Neural progenitor cell (in vitro differentiated cells): ENCODE results near the gene MED17. TPM values are rescaled to one million over a fixed set of nuclear protein-coding genes. Genes with fewer than 3 reads are reported as not detected.

ENCODE experiments used
- DNase-seq: peaks from one replicate; pipeline ENCODE4 v3.0.0-alpha.2; 2016; ENCODE audit warnings: low spot score
- H2AFZ ChIP-seq: fragments of 200-600 bp; sonication (generic); replicated peaks from 2 replicates; pipeline ENCODE4 v1.6.1; 2016; ENCODE audit warnings: antibody characterized with exemption
- H3F3A ChIP-seq: fragments of 200-600 bp; sonication (generic); 2 replicates; pipeline ENCODE4 v1.6.1; 2016; ENCODE audit warnings: antibody characterized with exemption, low read depth
- H3K27ac ChIP-seq: fragments of 200-600 bp; sonication (generic); 2 replicates; pipeline ENCODE4 v1.5.1; 2016; ENCODE audit warnings: mild to moderate bottlenecking
- H3K27me3 ChIP-seq: fragments of 200-600 bp; sonication (generic); 2 replicates; pipeline ENCODE4 v1.6.1; 2016; ENCODE audit warnings: mild to moderate bottlenecking, moderate library complexity
- H3K36me3 ChIP-seq: fragments of 200-600 bp; sonication (generic); 2 replicates; pipeline ENCODE4 v1.5.1; 2016
- H3K4me1 ChIP-seq: fragments of 200-600 bp; sonication (generic); 2 replicates; pipeline ENCODE4 v1.6.1; 2016; ENCODE audit warnings: mixed run types
- H3K4me2 ChIP-seq: fragments of 200-600 bp; sonication (generic); 2 replicates; pipeline ENCODE4 v1.6.1; 2016
- H3K4me3 ChIP-seq: fragments of 200-600 bp; sonication (generic); 2 replicates; pipeline ENCODE4 v1.5.1; 2016
- H3K79me2 ChIP-seq: fragments of 200-600 bp; sonication (generic); 2 replicates; pipeline ENCODE4 v1.6.1; 2016; ENCODE audit warnings: low read depth
- H3K9ac ChIP-seq: fragments of 200-600 bp; sonication (generic); 2 replicates; pipeline ENCODE4 v1.6.1; 2016
- H3K9me3 ChIP-seq: fragments of 200-600 bp; sonication (generic); 2 replicates; pipeline ENCODE4 v1.5.1; 2016; ENCODE audit warnings: low read depth
- H4K20me1 ChIP-seq: fragments of 200-600 bp; sonication (generic); 2 replicates; pipeline ENCODE4 v1.6.1; 2016; ENCODE audit warnings: low read depth
- H3K27ac Mint-ChIP-seq: 3 replicates; pipeline ENCODE4 v1.8.0; 2021; ENCODE audit warnings: mixed read lengths
- H3K27me3 Mint-ChIP-seq: 2 replicates; pipeline ENCODE4 v1.8.0; 2022; ENCODE audit warnings: low read depth, mild to moderate bottlenecking, inconsistent platforms, moderate library complexity, mixed read lengths; ENCODE audit not compliant: insufficient read depth
- H3K36me3 Mint-ChIP-seq: 3 replicates; pipeline ENCODE4 v1.8.0; 2021; ENCODE audit warnings: mixed read lengths
- H3K4me1 Mint-ChIP-seq: 3 replicates; pipeline ENCODE4 v1.8.0; 2021; ENCODE audit warnings: mixed read lengths
- H3K4me3 Mint-ChIP-seq: 3 replicates; pipeline ENCODE4 v1.8.0; 2021; ENCODE audit warnings: mild to moderate bottlenecking, moderate library complexity, mixed read lengths
- H3K9me3 Mint-ChIP-seq: 3 replicates; pipeline ENCODE4 v1.8.0; 2020; ENCODE audit warnings: mixed read lengths
- CTCF ChIP-seq: fragments of 200-600 bp; sonication (generic); IDR thresholded peaks from 2 replicates; pipeline ENCODE4 v1.5.1; 2017; ENCODE audit warnings: antibody characterized with exemption, mild to moderate bottlenecking
- EZH2 ChIP-seq: fragments of 200-600 bp; sonication (generic); IDR thresholded peaks from 2 replicates; pipeline ENCODE4 v1.6.1; 2017; ENCODE audit warnings: antibody characterized with exemption, mild to moderate bottlenecking, moderate library complexity
- EZH2phosphoT487 ChIP-seq: fragments of 200-600 bp; sonication (generic); IDR thresholded peaks from 2 replicates; pipeline ENCODE4 v1.6.1; 2017; ENCODE audit warnings: antibody characterized with exemption
- total RNA-seq: library from RNA; depleted of rRNA; stranded (reverse); fragments of >200 nt; gene quantifications from 2 replicates; pipeline ENCODE4 v1.2.3, GENCODE V29; 2015; ENCODE audit warnings: low replicate concordance

MED17 gene
- total RNA-seq, 1 donor from 2014 or later, result 76.4 TPM

GRCh38 chr11:93746101-93746500 is 38.0 kb upstream of the MED17 start:
- H3K4me3 Mint-ChIP-seq, result no peak overlapping the region
- H3K4me1 Mint-ChIP-seq, result peaks cover 15% of the 10 kb centered on the region
- no peak for TF ChIP-seq CTCF
- no peak for TF ChIP-seq EZH2
- TF ChIP-seq EZH2phosphoT487, result no peak
- no peaks in the 10 kb centered on the region for H3K36me3 ChIP-seq
- H3K4me3 ChIP-seq, result no peak overlapping the region
- H3K79me2 ChIP-seq, result peaks cover 46% of the 10 kb centered on the region
- H3K9ac ChIP-seq, result no peak overlapping the region
- H3K9me3 Mint-ChIP-seq, result no peaks in the 10 kb centered on the region
- peaks cover 2% of the 10 kb centered on the region for H3F3A ChIP-seq
- H4K20me1 ChIP-seq, result no peaks in the 10 kb centered on the region
- peak overlapping the region; percentile 27 for H3K4me2 ChIP-seq
- H3K27ac ChIP-seq, result no peak overlapping the region
- no peak for DNase-seq
- no peak overlapping the region for H3K27ac Mint-ChIP-seq
- H3K36me3 Mint-ChIP-seq, result peaks cover 4% of the 10 kb centered on the region
- H2AFZ ChIP-seq, result no peak overlapping the region
- no peaks in the 10 kb centered on the region for H3K9me3 ChIP-seq
- H3K27me3 Mint-ChIP-seq, result no peaks in the 10 kb centered on the region
- H3K27me3 ChIP-seq, result no peaks in the 10 kb centered on the region
- peaks cover 15% of the 10 kb centered on the region for H3K4me1 ChIP-seq

DNA sequence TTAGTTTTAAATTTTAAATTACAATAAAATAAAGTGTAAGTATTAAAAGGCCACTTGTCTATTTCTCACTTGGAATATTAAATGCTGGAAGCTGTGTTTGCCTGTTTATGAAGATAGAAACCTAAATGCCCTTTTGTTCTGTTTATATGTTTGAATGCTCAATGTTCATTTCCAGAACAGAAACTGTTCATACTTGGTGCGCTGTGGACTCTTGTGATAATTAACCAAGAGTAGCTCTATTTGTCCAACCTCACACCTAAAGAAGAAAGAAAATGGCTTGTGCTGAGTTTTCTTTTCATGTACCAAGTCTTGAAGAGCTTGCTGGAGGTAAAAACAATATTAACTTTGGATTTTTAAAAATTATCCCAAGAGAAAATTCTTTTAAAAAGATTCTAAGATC is 37.0 kb upstream of the MED17 start:
- no peak overlapping the region for H3K9ac ChIP-seq
- peaks cover 15% of the 10 kb centered on the region for H3K4me1 ChIP-seq
- no peaks in the 10 kb centered on the region for H3K27me3 ChIP-seq
- peaks cover 37% of the 10 kb centered on the region for H3K79me2 ChIP-seq
- H3F3A ChIP-seq, result no peaks in the 10 kb centered on the region
- no peak overlapping the region for H3K27ac Mint-ChIP-seq
- no peak for DNase-seq
- peaks cover 15% of the 10 kb centered on the region for H3K4me1 Mint-ChIP-seq
- H3K4me2 ChIP-seq, result no peak overlapping the region
- H3K4me3 ChIP-seq, result no peak overlapping the region
- H3K9me3 ChIP-seq, result no peaks in the 10 kb centered on the region
- no peak overlapping the region for H3K27ac ChIP-seq
- H3K27me3 Mint-ChIP-seq, result no peaks in the 10 kb centered on the region
- TF ChIP-seq EZH2 (no peak), EZH2phosphoT487 (no peak), CTCF (no peak)
- H3K9me3 Mint-ChIP-seq, result no peaks in the 10 kb centered on the region
- H3K36me3 Mint-ChIP-seq, result peaks cover 4% of the 10 kb centered on the region
- no peak overlapping the region for H3K4me3 Mint-ChIP-seq
- H3K36me3 ChIP-seq, result no peaks in the 10 kb centered on the region
- H2AFZ ChIP-seq, result no peak overlapping the region
- H4K20me1 ChIP-seq, result no peaks in the 10 kb centered on the region

- Histone ChIP-seq H3K9ac (no peak overlapping the region), H3K79me2 (peaks cover 12% of the 10 kb centered on the region), H3K4me3 (no peak overlapping the region), H3K4me2 (no peak overlapping the region), H3K4me1 (peaks cover 3% of the 10 kb centered on the region), H3K36me3 (peaks cover 9% of the 10 kb centered on the region), H3F3A (no peaks in the 10 kb centered on the region), H3K27ac (no peak overlapping the region), H3K9me3 (no peaks in the 10 kb centered on the region), H2AFZ (no peak overlapping the region), H3K27me3 (no peaks in the 10 kb centered on the region), H4K20me1 (no peaks in the 10 kb centered on the region)
- Mint-ChIP-seq H3K4me3 (no peak overlapping the region), H3K9me3 (no peaks in the 10 kb centered on the region), H3K27me3 (no peaks in the 10 kb centered on the region), H3K36me3 (peaks cover 5% of the 10 kb centered on the region), H3K4me1 (no peaks in the 10 kb centered on the region), H3K27ac (no peak overlapping the region)
- no peak for DNase-seq
- TF ChIP-seq EZH2 (no peak), CTCF (no peak), EZH2phosphoT487 (no peak)
These were observed 33.1 kb upstream of the MED17 start for GRCh38 chr11:93751001-93751400.

GRCh38 chr11:93753241-93753640 is 30.8 kb upstream of the MED17 start:
- Histone ChIP-seq H4K20me1 (no peaks in the 10 kb centered on the region), H3K4me1 (no peaks in the 10 kb centered on the region), H3K27ac (no peak overlapping the region), H3K4me3 (no peak overlapping the region), H2AFZ (no peak overlapping the region), H3K4me2 (no peak overlapping the region), H3K9ac (no peak overlapping the region), H3F3A (no peaks in the 10 kb centered on the region), H3K79me2 (no peaks in the 10 kb centered on the region), H3K27me3 (no peaks in the 10 kb centered on the region), H3K9me3 (no peaks in the 10 kb centered on the region), H3K36me3 (peaks cover 9% of the 10 kb centered on the region)
- H3K27ac Mint-ChIP-seq, result no peak overlapping the region
- H3K4me1 Mint-ChIP-seq, result no peaks in the 10 kb centered on the region
- TF ChIP-seq EZH2phosphoT487 (no peak), CTCF (no peak), EZH2 (no peak)
- no peaks in the 10 kb centered on the region for H3K9me3 Mint-ChIP-seq
- peaks cover 14% of the 10 kb centered on the region for H3K36me3 Mint-ChIP-seq
- no peak overlapping the region for H3K4me3 Mint-ChIP-seq
- no peak for DNase-seq
- H3K27me3 Mint-ChIP-seq, result no peaks in the 10 kb centered on the region
